ENCODE measurements around the gene SOX6.

The SOX6 gene

DNA sequence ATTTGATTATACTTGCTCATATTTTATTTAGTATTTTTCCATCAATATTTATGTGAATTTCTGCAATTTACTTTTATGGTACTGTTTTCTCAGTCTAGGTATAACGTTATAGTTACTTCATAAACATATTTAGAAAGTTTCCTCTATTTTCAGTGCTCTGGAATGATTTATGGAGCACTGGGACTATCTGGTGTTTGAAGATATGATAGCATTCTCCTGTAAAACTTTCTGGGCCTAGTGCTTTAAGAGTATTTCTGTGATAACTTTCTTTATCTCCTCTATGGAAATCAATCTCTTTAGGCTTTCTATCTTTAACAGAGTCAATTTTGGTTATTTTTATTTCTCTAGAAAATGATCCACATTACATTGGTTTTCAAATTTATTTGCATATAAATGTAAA lies 85.1 kb downstream of the SOX6 start:
- DNase-seq (ENCODE audit: low read depth): no peak

DNA sequence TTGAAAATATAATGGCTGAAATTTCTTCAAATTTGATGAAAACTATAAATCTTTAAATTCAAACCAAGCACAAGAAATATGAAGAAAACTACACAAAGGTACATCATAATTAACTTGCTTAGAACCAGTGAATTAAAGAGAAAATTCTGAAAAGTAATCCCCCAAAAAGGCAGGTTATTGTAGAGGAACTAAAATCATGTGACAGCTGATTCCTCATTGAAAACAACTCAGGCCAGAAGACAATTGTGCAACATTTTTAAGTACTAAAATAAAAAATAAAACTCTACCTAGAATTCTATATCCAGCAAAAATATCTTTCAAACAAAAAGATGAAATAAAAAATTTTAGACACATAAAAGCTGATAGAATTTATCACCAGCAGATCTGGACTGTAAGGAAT lies 90.3 kb downstream of the SOX6 start:
- DNase-seq (ENCODE audit: low read depth): no peak

GRCh38 chr11:16265022-16265421 lies 91.3 kb downstream of the SOX6 start:
- no peak for DNase-seq (ENCODE audit: low read depth)

DNA sequence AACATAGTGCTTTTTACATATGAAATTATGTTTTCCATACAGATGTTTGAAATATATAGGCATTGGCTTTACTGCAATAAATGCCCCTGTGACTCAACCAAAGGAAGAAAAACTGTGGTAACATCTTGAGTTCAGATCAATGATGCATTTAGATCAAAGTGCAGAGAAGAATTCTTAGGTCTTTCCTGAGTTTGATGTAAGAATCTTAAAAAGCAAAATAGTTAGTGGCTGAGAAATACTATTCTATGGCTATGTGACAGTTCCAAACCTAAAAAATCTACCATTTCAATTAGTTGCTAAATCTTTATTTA lies 93.7 kb downstream of the SOX6 start:
- DNase-seq (ENCODE audit: low read depth): no peak

GRCh38 chr11:16261836-16262644 lies 94.3 kb downstream of the SOX6 start:
- no peak for DNase-seq (ENCODE audit: low read depth)

GRCh38 chr11:16252373-16252772 lies 104.0 kb downstream of the SOX6 start:
- no peak for DNase-seq (ENCODE audit: low read depth)

GRCh38 chr11:16248248-16248647 lies 108.1 kb downstream of the SOX6 start:
- DNase-seq (ENCODE audit: low read depth): no peak

GRCh38 chr11:16242806-16243205 lies 113.5 kb downstream of the SOX6 start:
- no peak for DNase-seq (ENCODE audit: low read depth)

DNA sequence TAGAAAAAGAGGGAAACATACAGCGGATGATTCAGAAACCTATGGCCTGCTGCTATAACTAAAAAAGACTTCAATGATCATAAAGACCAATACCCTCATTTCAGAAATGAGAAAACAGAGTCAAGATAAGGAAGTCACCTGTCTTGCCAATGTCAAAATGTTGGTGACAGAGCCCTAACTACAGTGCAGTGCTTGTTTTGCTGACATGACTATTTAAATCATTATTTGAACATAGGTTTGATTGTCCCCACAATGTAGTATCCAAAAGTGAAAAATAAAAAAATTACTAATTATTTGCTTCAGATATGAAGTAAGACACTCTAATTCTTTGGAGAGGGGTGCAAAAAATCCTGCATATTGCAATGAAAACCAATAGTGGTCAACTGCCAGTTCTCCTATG lies 115.7 kb downstream of the SOX6 start:
- no peak for DNase-seq (ENCODE audit: low read depth)

GRCh38 chr11:16239141-16240105 lies 116.9 kb downstream of the SOX6 start:
- DNase-seq (ENCODE audit: low read depth): no peak

- no peak for DNase-seq (ENCODE audit: low read depth)
These were observed 130.1 kb downstream of the SOX6 start for GRCh38 chr11:16226245-16226644.

DNA sequence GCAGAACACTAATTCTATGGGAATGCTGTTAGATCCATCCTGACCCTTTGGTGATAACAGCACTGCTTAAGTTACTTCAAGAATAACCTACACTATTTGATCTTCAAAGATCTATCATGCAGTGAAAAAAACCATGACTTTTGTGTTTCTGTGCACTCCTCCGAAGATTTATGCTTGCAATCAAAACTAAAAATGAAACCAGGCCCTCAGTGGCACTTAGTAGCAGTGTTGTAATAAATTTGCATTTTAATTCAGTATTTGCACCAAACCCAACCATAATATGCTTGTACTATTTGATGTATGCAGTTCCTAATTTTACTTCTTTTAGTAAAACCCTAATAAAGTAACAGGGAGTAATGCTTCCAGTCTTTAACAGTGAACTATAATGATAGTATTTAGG lies 130.7 kb downstream of the SOX6 start:
- DNase-seq (ENCODE audit: low read depth): no peak

- DNase-seq (ENCODE audit: low read depth): no peak
These were observed 132.8 kb downstream of the SOX6 start for GRCh38 chr11:16223558-16223957.

DNA sequence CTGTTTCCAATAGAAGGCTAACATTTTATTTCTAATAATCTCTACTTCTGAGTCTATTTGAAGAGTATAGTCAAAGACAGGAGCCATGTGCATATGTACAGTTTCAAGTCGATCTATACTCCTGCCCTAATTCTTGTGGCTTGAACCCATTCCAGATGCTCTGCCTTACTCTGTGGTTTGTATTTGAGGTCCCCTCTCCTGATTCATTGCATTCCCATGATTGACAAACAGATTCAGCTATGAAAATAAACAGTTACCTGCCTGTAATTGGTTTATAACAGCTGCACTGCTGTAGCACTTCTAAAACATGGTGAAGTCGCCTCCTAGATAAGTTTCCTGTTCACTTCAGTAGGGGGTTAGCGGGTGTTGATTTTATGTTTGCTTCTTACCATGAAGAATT lies 138.7 kb downstream of the SOX6 start:
- no peak for DNase-seq (ENCODE audit: low read depth)

GRCh38 chr11:16216831-16217230 lies 139.5 kb downstream of the SOX6 start:
- no peak for DNase-seq (ENCODE audit: low read depth)

DNA sequence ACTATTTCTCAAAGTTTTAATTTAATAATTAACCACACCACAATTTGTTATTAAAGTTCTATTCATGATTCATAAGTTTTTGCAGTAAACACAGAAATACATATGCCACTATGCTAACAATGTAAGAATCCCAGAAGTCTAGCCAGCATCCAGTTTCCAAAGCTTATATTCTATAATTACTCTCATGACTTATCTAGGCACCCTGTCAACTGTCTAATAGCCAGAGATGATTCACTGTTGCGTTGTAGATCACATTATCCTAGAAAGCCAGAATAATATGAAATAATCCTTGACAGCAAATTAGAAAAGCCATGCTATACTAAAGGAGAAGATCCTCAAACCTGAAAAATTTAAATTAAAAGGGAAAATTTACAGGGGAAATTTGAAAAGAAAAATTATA lies 141.0 kb downstream of the SOX6 start:
- no peak for DNase-seq (ENCODE audit: low read depth)

DNA sequence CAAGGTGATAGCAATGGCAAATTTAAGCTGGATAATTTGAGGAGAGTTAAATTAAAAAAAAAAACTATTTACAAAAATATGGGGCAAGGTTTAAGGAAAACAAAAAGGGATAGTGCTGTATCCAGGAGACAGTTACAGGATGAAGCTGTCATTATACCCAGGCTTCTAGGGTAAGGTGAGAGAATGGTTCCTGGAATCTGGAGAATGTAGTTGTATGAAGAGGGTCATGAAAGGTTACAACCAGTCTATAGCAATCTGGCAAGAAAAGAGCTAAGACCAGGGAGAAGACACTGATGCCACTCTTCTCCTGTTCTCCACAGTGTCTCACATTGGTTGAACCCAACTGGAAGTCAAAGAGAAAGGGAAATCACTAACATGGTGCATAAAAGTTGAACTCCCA lies 144.9 kb downstream of the SOX6 start:
- DNase-seq (ENCODE audit: low read depth): no peak

DNA sequence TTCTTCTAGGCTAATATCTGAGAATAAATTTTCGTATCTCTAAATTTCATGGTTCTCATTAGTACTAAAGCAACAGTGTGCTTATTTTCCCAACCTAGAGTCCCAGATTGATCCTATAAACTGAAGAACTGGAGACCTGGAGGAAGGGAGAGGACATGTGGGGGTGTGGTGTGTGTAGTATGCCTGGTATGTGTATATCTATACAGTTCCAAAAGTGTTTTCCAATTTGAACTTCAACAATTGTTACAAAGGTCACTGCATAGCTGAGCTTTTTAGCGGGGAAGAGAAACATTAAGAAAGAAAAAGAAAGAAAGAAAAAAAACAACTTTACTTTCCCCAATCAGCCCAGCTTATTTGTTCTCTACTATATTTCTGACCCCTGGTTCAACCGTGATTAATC lies 152.1 kb downstream of the SOX6 start:
- DNase-seq (ENCODE audit: low read depth): no peak

DNA sequence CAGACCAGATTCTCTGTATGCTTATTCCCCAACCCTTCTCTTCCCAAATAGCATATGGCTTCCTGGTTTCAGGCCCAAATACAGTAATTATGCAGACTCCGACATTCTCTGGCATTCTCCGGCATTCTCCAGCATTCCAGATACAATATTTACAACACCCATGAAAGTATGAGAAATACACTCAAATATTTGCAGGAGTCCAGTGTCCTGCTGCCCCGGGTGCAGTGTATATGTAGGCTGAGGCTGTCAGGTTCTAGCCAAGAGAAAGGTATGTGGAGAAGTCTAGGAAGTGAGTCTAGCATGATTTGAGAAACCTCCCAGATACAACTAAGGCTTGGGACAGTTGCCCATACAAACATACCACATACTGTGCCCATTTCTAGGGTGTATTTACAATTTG lies 160.7 kb downstream of the SOX6 start:
- DNase-seq (ENCODE audit: low read depth): no peak

DNA sequence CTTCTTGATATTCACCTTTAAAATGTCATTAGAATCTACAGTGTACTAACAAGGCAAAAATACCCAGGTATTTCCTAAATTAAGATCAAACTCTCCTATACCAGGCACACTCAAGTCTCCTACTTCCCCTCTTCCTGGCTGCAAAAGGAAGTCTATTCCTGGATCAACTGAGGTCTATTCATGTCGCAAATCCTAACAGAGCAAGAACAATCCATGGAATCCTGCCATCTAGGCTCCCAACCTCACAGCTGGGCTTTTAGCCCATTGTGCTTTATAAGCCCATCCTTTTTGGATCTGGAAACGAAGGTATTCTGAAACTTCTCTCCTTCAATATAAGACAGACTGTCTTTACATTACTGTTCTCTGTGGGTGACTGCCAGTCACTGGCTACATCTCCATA lies 161.8 kb downstream of the SOX6 start:
- DNase-seq (ENCODE audit: low read depth): no peak

DNA sequence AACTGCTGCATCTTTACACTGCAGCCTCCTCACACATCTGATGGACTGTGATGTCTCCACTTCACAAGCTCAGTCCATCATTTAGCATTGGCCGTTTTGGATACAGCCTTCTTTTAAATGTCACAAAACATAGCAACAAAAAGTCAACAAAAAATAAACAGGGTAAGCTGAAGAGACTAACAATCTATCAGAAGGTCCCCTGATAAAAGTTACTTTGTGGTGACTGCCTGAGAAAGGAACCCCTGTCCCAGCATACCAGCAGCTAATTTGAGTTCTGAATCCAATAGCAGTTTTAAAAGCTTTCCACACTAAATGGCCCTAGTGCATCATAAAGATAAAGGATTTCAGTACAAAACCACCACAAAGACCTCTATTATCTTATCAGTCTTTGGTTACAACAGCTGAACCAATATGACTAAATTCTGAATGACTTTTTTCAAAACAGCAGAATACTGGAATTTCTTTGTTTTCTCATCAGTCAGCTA lies 162.4 kb downstream of the SOX6 start:
- DNase-seq (ENCODE audit: low read depth): no peak

- DNase-seq (ENCODE audit: low read depth): no peak
These were observed 164.5 kb downstream of the SOX6 start for GRCh38 chr11:16191868-16192240.

DNA sequence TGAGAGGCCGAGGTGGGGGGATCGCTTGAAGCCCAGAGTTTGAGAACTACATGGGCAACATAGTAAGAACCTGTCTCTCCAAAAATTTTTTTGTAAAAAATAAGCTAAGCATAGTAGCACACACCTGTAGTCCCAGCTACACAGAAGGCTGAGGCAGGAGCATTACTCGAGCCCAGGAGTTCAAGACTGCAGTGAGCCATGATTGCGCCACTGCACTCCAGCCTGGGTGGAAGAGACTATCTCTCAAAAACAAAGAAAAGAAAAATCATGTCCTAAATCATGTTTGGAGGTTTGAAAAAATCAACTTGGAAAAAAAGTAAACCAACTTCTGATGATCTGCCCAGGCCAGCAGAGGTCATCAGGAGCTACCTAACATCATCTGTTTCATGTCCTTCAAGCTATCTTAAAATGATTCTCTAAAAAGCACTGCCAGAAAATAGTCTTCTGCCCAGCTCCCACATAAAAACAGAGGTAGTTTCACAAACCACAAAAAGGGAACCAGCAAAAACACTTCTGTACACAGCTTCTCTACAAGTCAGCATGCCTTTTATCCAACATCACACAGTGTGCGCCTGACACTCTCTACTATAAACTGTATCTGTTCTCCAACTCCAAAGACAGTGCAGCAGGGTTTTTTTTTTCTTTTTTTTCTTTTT lies 165.0 kb downstream of the SOX6 start:
- no peak for DNase-seq (ENCODE audit: low read depth)

Data from activated gamma-delta T cell treated with anti-CD3 and anti-CD28 coated beads, Interleukin-2, amount 50 U/mL, for 16 hours (primary cell).